ENCODE data around the gene POU3F3.
A peak's percentile ranks its signal among the peaks of the same experiment; 100 is the strongest.

Gene POU3F3

GRCh38 chr2:104846786-104847585 is 6.9 kb upstream of the POU3F3 start:
- H3K27ac ChIP-seq (ENCODE audit: low read depth, low read length), result no peak overlapping the region
- no peak overlapping the region for H3K4me3 ChIP-seq (ENCODE audit: low read depth in 1 of 2, low read length in 2 of 2)
- no peak overlapping the region for H3K9ac ChIP-seq (ENCODE audit: low read depth in 1 of 2, low read length in 2 of 2)
- no peaks in the 10 kb centered on the region for H3K36me3 ChIP-seq (ENCODE audit: control insufficient read depth in 1 of 2, insufficient read depth in 2 of 2, low read length in 2 of 2)
- H3K9me3 ChIP-seq (ENCODE audit: control insufficient read depth in 1 of 2, low read length in 2 of 2), result no peaks in the 10 kb centered on the region
- peaks cover 0 to 11% of the 10 kb centered on the region in 2 donors for H3K4me1 ChIP-seq (ENCODE audit: control insufficient read depth in 1 of 2, insufficient read depth in 2 of 2, low read length in 2 of 2)
- H3K27me3 ChIP-seq (ENCODE audit: control insufficient read depth in 1 of 2, insufficient read depth in 2 of 2, low read length in 2 of 2), result peaks cover 84 to 98% of the 10 kb centered on the region in 2 donors

- no peaks in the 10 kb centered on the region for H3K9me3 ChIP-seq (ENCODE audit: control insufficient read depth in 1 of 2, low read length in 2 of 2)
- H3K27me3 ChIP-seq (ENCODE audit: control insufficient read depth in 1 of 2, insufficient read depth in 2 of 2, low read length in 2 of 2), result peaks cover 82 to 97% of the 10 kb centered on the region in 2 donors
- H3K36me3 ChIP-seq (ENCODE audit: control insufficient read depth in 1 of 2, insufficient read depth in 2 of 2, low read length in 2 of 2), result no peaks in the 10 kb centered on the region
- no peak overlapping the region for H3K4me3 ChIP-seq (ENCODE audit: low read depth in 1 of 2, low read length in 2 of 2)
- no peak overlapping the region for H3K27ac ChIP-seq (ENCODE audit: low read depth, low read length)
- peaks cover 0 to 15% of the 10 kb centered on the region in 2 donors for H3K4me1 ChIP-seq (ENCODE audit: control insufficient read depth in 1 of 2, insufficient read depth in 2 of 2, low read length in 2 of 2)
- no peak overlapping the region for H3K9ac ChIP-seq (ENCODE audit: low read depth in 1 of 2, low read length in 2 of 2)
Measured at GRCh38 chr2:104847586-104848160, 6.2 kb upstream of the POU3F3 start.

- H3K9me3 ChIP-seq (ENCODE audit: control insufficient read depth in 1 of 2, low read length in 2 of 2), result no peaks in the 10 kb centered on the region
- no peak overlapping the region for H3K27ac ChIP-seq (ENCODE audit: low read depth, low read length)
- H3K9ac ChIP-seq (ENCODE audit: low read depth in 1 of 2, low read length in 2 of 2), result no peak overlapping the region
- no peak overlapping the region for H3K4me3 ChIP-seq (ENCODE audit: low read depth in 1 of 2, low read length in 2 of 2)
- peaks cover 83 to 98% of the 10 kb centered on the region in 2 donors for H3K27me3 ChIP-seq (ENCODE audit: control insufficient read depth in 1 of 2, insufficient read depth in 2 of 2, low read length in 2 of 2)
- peaks cover 3 to 19% of the 10 kb centered on the region in 2 donors for H3K4me1 ChIP-seq (ENCODE audit: control insufficient read depth in 1 of 2, insufficient read depth in 2 of 2, low read length in 2 of 2)
- no peaks in the 10 kb centered on the region for H3K36me3 ChIP-seq (ENCODE audit: control insufficient read depth in 1 of 2, insufficient read depth in 2 of 2, low read length in 2 of 2)
Measured at GRCh38 chr2:104848526-104848925, 5.4 kb upstream of the POU3F3 start.

- Histone ChIP-seq H3K4me1 (ENCODE audit: control insufficient read depth in 1 of 2, insufficient read depth in 2 of 2, low read length in 2 of 2) (peaks cover 4 to 22% of the 10 kb centered on the region in 2 donors), H3K36me3 (ENCODE audit: control insufficient read depth in 1 of 2, insufficient read depth in 2 of 2, low read length in 2 of 2) (no peaks in the 10 kb centered on the region), H3K4me3 (ENCODE audit: low read depth in 1 of 2, low read length in 2 of 2) (no peak overlapping the region), H3K9ac (ENCODE audit: low read depth in 1 of 2, low read length in 2 of 2) (no peak overlapping the region), H3K27me3 (ENCODE audit: control insufficient read depth in 1 of 2, insufficient read depth in 2 of 2, low read length in 2 of 2) (peaks cover 81 to 97% of the 10 kb centered on the region in 2 donors), H3K9me3 (ENCODE audit: control insufficient read depth in 1 of 2, low read length in 2 of 2) (no peaks in the 10 kb centered on the region), H3K27ac (ENCODE audit: low read depth, low read length) (no peak overlapping the region)
Measured at GRCh38 chr2:104849101-104849500, 4.8 kb upstream of the POU3F3 start.

GRCh38 chr2:104849618-104850141 is 4.2 kb upstream of the POU3F3 start:
- H3K27ac ChIP-seq (ENCODE audit: low read depth, low read length), result no peak overlapping the region
- no peak overlapping the region for H3K4me3 ChIP-seq (ENCODE audit: low read depth in 1 of 2, low read length in 2 of 2)
- no peaks in the 10 kb centered on the region for H3K9me3 ChIP-seq (ENCODE audit: control insufficient read depth in 1 of 2, low read length in 2 of 2)
- H3K4me1 ChIP-seq (ENCODE audit: control insufficient read depth in 1 of 2, insufficient read depth in 2 of 2, low read length in 2 of 2), result peaks cover 9 to 25% of the 10 kb centered on the region in 2 donors
- no peak overlapping the region for H3K9ac ChIP-seq (ENCODE audit: low read depth in 1 of 2, low read length in 2 of 2)
- no peaks in the 10 kb centered on the region for H3K36me3 ChIP-seq (ENCODE audit: control insufficient read depth in 1 of 2, insufficient read depth in 2 of 2, low read length in 2 of 2)
- H3K27me3 ChIP-seq (ENCODE audit: control insufficient read depth in 1 of 2, insufficient read depth in 2 of 2, low read length in 2 of 2), result peaks cover 81 to 97% of the 10 kb centered on the region in 2 donors

- H3K9me3 ChIP-seq (ENCODE audit: control insufficient read depth in 1 of 2, low read length in 2 of 2), result no peaks in the 10 kb centered on the region
Measured at GRCh38 chr2:104850361-104851290, 3.3 kb upstream of the POU3F3 start.

GRCh38 chr2:104851291-104852089 is 2.4 kb upstream of the POU3F3 start:
- Histone ChIP-seq H3K27ac (ENCODE audit: low read depth, low read length) (peak overlapping the region; percentile 17), H3K27me3 (ENCODE audit: control insufficient read depth in 1 of 2, insufficient read depth in 2 of 2, low read length in 2 of 2) (peaks cover 69 to 86% of the 10 kb centered on the region in 2 donors), H3K9me3 (ENCODE audit: control insufficient read depth in 1 of 2, low read length in 2 of 2) (no peaks in the 10 kb centered on the region), H3K4me1 (ENCODE audit: control insufficient read depth in 1 of 2, insufficient read depth in 2 of 2, low read length in 2 of 2) (peaks cover 9 to 25% of the 10 kb centered on the region in 2 donors), H3K9ac (ENCODE audit: low read depth in 1 of 2, low read length in 2 of 2) (no peak overlapping the region), H3K4me3 (ENCODE audit: low read depth in 1 of 2, low read length in 2 of 2) (no peak overlapping the region), H3K36me3 (ENCODE audit: control insufficient read depth in 1 of 2, insufficient read depth in 2 of 2, low read length in 2 of 2) (no peaks in the 10 kb centered on the region)

More at GRCh38 chr2:104850361-104851290, 3.3 kb upstream of the POU3F3 start:
- Histone ChIP-seq H3K36me3 (ENCODE audit: control insufficient read depth in 1 of 2, insufficient read depth in 2 of 2, low read length in 2 of 2) (no peaks in the 10 kb centered on the region), H3K27me3 (ENCODE audit: control insufficient read depth in 1 of 2, insufficient read depth in 2 of 2, low read length in 2 of 2) (peaks cover 75 to 91% of the 10 kb centered on the region in 2 donors), H3K9ac (ENCODE audit: low read depth in 1 of 2, low read length in 2 of 2) (no peak overlapping the region), H3K4me3 (ENCODE audit: low read depth in 1 of 2, low read length in 2 of 2) (no peak overlapping the region), H3K27ac (ENCODE audit: low read depth, low read length) (no peak overlapping the region), H3K4me1 (ENCODE audit: control insufficient read depth in 1 of 2, insufficient read depth in 2 of 2, low read length in 2 of 2) (peaks cover 9 to 25% of the 10 kb centered on the region in 2 donors)

- Histone ChIP-seq H3K36me3 (ENCODE audit: control insufficient read depth in 1 of 2, insufficient read depth in 2 of 2, low read length in 2 of 2) (no peaks in the 10 kb centered on the region), H3K27ac (ENCODE audit: low read depth, low read length) (peak overlapping the region; percentile 27), H3K9me3 (ENCODE audit: control insufficient read depth in 1 of 2, low read length in 2 of 2) (no peaks in the 10 kb centered on the region), H3K27me3 (ENCODE audit: control insufficient read depth in 1 of 2, insufficient read depth in 2 of 2, low read length in 2 of 2) (peaks cover 68 to 84% of the 10 kb centered on the region in 2 donors), H3K4me1 (ENCODE audit: control insufficient read depth in 1 of 2, insufficient read depth in 2 of 2, low read length in 2 of 2) (peaks cover 10 to 27% of the 10 kb centered on the region in 2 donors), H3K9ac (ENCODE audit: low read depth in 1 of 2, low read length in 2 of 2) (no peak overlapping the region), H3K4me3 (ENCODE audit: low read depth in 1 of 2, low read length in 2 of 2) (peak overlapping the region in 1 of 2 donors; percentile 36)
Measured at GRCh38 chr2:104852090-104852666, 1.7 kb upstream of the POU3F3 start.

All from duodenal mucosa (tissue), 2 donors.